Measurements from ENCODE around the gene FLVCR1.
"Not testable (repeated sequence)": the region's sequence is repeated elsewhere in the genome, so short reads cannot be mapped to it uniquely, and the experiment has no call there.

Gene FLVCR1

GRCh38 chr1:212860713-212861581, 2.9 kb downstream of the FLVCR1 start:
- DNase-seq (ENCODE audit: low read depth in 2 of 2) = no peak

- no peak for DNase-seq (ENCODE audit: low read depth in 2 of 2)
Measured at GRCh38 chr1:212862111-212862690, 4.1 kb downstream of the FLVCR1 start.

GRCh38 chr1:212863345-212863744, 5.3 kb downstream of the FLVCR1 start:
- DNase-seq (ENCODE audit: low read depth in 2 of 2) = not testable (repeated sequence)

GRCh38 chr1:212864201-212864600, 6.1 kb downstream of the FLVCR1 start:
- no peak for DNase-seq (ENCODE audit: low read depth in 2 of 2)

- DNase-seq (ENCODE audit: low read depth in 2 of 2) = no peak
Measured at GRCh38 chr1:212867192-212867591, 9.1 kb downstream of the FLVCR1 start.

- DNase-seq (ENCODE audit: low read depth in 2 of 2) = no peak
Measured at GRCh38 chr1:212871976-212872375, 13.9 kb downstream of the FLVCR1 start.

- no peak for DNase-seq (ENCODE audit: low read depth in 2 of 2)
Measured at GRCh38 chr1:212873518-212873917, 15.4 kb downstream of the FLVCR1 start.

GRCh38 chr1:212878418-212878817, 20.3 kb downstream of the FLVCR1 start:
- no peak for DNase-seq (ENCODE audit: low read depth in 2 of 2)

- no peak for DNase-seq (ENCODE audit: low read depth in 2 of 2)
Measured at GRCh38 chr1:212879947-212880690, 22.0 kb downstream of the FLVCR1 start.

GRCh38 chr1:212884592-212884991, 26.5 kb downstream of the FLVCR1 start:
- DNase-seq (ENCODE audit: low read depth in 2 of 2) = no peak

GRCh38 chr1:212892108-212892507, 34.0 kb downstream of the FLVCR1 start:
- DNase-seq (ENCODE audit: low read depth in 2 of 2) = no peak

- no peak for DNase-seq (ENCODE audit: low read depth in 2 of 2)
Measured at GRCh38 chr1:212899845-212900244, 41.8 kb downstream of the FLVCR1 start.

- no peak for DNase-seq (ENCODE audit: low read depth in 2 of 2)
Measured at GRCh38 chr1:212901290-212901689, 43.2 kb downstream of the FLVCR1 start.

GRCh38 chr1:212902054-212902453, 44.0 kb downstream of the FLVCR1 start:
- DNase-seq (ENCODE audit: low read depth in 2 of 2) = no peak

GRCh38 chr1:212903664-212904063, 45.6 kb downstream of the FLVCR1 start:
- DNase-seq (ENCODE audit: low read depth in 2 of 2) = no peak

GRCh38 chr1:212908071-212908470, 50.0 kb downstream of the FLVCR1 start:
- not testable (repeated sequence) for DNase-seq (ENCODE audit: low read depth in 2 of 2)

- DNase-seq (ENCODE audit: low read depth in 2 of 2) = no peak
Measured at GRCh38 chr1:212908971-212909370, 50.9 kb downstream of the FLVCR1 start.

- DNase-seq (ENCODE audit: low read depth in 2 of 2) = no peak
Measured at GRCh38 chr1:212909652-212910063, 51.6 kb downstream of the FLVCR1 start.

- not testable (repeated sequence) for DNase-seq (ENCODE audit: low read depth in 2 of 2)
Measured at GRCh38 chr1:212910213-212910612, 52.1 kb downstream of the FLVCR1 start.

- not testable (repeated sequence) for DNase-seq (ENCODE audit: low read depth in 2 of 2)
Measured at GRCh38 chr1:212913638-212914037, 55.6 kb downstream of the FLVCR1 start.

GRCh38 chr1:212914110-212914509, 56.0 kb downstream of the FLVCR1 start:
- DNase-seq (ENCODE audit: low read depth in 2 of 2) = not testable (repeated sequence)

- no peak for DNase-seq (ENCODE audit: low read depth in 2 of 2)
Measured at GRCh38 chr1:212914789-212915188, 56.7 kb downstream of the FLVCR1 start.
